AG09309 (cell line): Measurements from ENCODE around the gene MAPRE2.
"Not testable (repeated sequence)": the region's sequence is repeated elsewhere in the genome, so short reads cannot be mapped to it uniquely, and the experiment has no call there.

Experiments
- DNase-seq: peaks from one replicate; pipeline ENCODE4 v3.0.0-alpha.2; 2010; ENCODE audit warnings: low read depth
- H3K4me3 ChIP-seq: 2 replicates; pipeline ENCODE4 v1.5.1; 2011; ENCODE audit warnings: mild to moderate bottlenecking, low read depth, low read length, moderate library complexity; ENCODE audit not compliant: control insufficient read depth
- TF ChIP-seq, protein P1 (sequence below): IDR thresholded peaks from 2 replicates; pipeline ENCODE4 v1.5.1; 2011; ENCODE audit warnings: mild to moderate bottlenecking, low read depth, low read length, inconsistent platforms; ENCODE audit not compliant: insufficient read depth, control insufficient read depth; ENCODE audit errors: missing control alignments

MAPRE2 gene

DNA sequence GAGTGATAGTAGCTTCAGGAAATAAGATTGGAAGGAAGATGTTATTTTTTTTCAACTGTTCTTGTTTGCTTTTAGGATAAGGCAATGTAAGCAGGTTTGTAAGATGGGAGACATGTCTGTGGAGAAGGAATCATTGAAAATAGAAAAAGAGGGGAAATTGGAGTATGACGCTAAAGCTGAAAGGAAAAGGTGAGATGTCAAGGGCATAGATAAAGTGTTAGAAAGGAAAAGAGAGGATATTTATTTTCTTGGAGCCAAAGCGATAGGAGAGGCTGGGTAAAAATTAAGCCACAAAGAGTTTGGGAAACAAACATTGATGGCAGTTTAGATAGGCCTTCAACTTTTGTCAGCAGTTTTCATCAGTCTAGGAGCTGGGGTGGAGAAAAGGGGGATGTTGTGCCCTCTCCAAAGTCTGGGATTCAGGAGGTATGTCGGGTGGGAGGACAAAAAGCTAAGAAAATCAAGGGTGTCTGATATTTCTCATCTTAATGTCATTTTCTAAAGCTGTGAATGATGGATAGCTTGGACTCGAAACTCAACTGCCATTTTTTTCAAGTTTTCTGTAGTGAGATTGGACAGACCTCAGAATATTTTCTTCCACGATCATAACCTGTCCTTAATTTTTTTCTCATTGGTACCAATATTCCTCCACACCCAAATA, 63.3 kb downstream of the MAPRE2 start:
- no peak for DNase-seq
- no peak overlapping the region for H3K4me3 ChIP-seq
- TF ChIP-seq, protein P1, sequence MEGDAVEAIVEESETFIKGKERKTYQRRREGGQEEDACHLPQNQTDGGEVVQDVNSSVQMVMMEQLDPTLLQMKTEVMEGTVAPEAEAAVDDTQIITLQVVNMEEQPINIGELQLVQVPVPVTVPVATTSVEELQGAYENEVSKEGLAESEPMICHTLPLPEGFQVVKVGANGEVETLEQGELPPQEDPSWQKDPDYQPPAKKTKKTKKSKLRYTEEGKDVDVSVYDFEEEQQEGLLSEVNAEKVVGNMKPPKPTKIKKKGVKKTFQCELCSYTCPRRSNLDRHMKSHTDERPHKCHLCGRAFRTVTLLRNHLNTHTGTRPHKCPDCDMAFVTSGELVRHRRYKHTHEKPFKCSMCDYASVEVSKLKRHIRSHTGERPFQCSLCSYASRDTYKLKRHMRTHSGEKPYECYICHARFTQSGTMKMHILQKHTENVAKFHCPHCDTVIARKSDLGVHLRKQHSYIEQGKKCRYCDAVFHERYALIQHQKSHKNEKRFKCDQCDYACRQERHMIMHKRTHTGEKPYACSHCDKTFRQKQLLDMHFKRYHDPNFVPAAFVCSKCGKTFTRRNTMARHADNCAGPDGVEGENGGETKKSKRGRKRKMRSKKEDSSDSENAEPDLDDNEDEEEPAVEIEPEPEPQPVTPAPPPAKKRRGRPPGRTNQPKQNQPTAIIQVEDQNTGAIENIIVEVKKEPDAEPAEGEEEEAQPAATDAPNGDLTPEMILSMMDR, result no peak

DNA sequence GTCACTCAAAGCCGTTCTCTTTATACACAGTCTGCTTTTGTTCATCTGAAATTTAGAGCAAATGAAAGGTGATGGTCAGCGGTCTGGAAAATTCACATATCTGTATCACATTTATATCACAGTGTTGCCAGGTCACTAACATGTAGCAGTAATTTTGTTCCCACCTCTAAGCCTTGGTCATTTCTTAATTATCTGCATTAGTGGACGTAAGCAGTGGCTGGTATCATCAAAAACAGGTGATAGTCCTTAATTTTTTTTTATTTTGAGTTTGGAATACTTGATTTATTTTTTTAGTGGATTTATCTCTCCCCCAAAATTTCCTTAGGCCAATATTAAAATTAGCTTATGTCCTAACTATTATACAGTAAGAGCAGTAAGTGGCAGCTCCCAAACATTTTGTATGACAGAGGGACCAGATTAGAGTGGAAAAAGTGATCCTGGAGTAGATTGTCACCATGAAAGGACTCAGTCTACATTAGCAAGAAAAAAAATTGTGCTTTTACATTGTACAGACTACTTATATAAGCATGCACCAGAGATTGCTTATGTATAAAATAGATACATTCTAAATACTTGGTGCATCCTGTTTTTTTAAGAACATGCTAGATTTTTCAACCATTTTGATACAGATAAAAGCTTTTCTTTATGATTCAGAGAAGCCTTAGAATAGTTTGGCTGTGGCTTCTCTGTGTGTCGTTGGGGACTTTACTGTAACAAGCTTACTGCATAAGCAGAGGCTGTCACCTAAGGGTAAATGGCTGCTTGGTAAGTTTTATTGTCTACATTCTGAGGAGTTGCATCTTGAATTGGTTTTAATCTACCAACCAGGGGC, 65.0 kb downstream of the MAPRE2 start:
- no peak overlapping the region for H3K4me3 ChIP-seq
- TF ChIP-seq, protein P1, result no peak
- no peak for DNase-seq

DNA sequence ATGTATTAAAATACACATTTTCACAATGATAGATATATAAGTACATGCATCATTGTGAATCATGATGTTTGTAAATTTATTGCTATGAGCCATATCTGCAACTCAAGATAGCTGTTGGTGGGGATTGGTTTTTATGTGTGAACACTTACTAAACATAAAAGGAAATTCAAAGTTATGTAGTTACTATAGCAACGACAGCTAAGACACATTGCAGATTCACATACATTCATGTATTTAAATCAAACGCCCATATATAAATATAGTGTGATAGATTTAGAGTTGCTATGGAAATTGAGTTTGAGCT, 65.6 kb downstream of the MAPRE2 start:
- TF ChIP-seq, protein P1, result no peak
- no peak overlapping the region for H3K4me3 ChIP-seq
- no peak for DNase-seq

DNA sequence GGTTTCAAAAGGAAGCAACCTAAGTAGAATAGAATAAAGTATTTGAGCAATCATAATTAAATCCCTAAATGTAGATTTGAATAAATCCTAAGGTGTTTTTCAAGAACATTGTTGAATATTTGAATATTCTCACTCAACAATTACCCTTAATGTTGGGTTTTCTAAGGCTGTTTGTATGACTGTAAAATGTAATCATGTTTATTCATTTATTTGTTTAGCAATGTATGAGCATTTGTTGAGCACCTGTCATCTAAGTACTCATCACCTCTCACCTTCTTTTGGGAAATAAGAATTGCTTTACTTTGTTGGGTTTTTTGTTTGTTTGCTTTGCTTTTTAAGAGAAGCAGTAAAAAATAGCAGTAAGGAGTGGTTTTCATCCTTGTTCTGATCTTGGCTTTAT, 66.0 kb downstream of the MAPRE2 start:
- TF ChIP-seq, protein P1, result no peak
- H3K4me3 ChIP-seq, result no peak overlapping the region
- no peak for DNase-seq

DNA sequence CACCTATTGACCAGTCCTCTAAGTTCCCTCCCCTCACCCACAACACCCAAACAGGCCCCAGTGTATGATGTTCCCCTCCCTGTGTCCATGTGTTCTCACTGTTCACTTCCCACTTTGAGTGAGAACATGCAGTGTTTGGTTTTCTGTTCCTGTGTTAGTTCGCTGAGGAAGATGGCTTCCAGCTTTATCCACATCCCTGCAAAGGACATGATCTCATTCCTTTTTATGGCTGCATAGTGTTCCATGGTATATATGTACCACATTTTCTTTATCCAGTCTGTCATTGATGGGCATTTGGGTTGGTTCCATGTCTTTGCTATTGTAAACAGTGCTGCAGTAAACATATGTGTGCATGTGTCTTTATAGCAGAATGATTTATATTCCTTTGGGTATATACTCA, 66.9 kb downstream of the MAPRE2 start:
- not testable (repeated sequence) for DNase-seq, H3K4me3 ChIP-seq

DNA sequence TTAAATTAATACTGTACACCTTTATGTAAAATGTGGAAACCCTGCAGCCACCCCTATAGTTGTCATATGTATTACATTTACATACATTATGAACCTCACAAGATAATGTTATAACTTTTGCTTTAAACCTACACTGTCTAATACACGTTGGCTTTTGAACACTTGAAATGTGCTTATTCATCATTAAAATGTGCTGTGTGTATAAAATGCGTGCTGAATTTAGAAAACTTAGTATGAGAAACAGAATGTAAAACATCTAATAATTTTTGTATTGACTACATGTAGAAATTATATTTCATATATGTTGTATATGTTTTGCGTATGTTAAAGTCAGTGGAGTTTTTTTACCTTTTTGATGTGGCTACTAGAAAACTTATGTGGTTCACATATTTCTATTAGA, 68.8 kb downstream of the MAPRE2 start:
- no peak overlapping the region for H3K4me3 ChIP-seq
- TF ChIP-seq, protein P1, result no peak
- DNase-seq, result no peak
